Body of pancreas (tissue), 4 donors: ENCODE measurements around the gene ABCB9.

Source experiments
- CTCF ChIP-seq, 7 experiments: fragments of 450-650 bp in 4 of 7; fragments of 200-600 bp in 3 of 7; sonication (generic) in 3 of 7; IDR thresholded peaks; one replicate each; pipeline ENCODE4 v1.5.1; 2016 to 2019; ENCODE audit warnings: antibody characterized with exemption in 7 of 7
- POLR2A ChIP-seq, 3 donors: fragments of 450-650 bp; IDR thresholded peaks; one replicate each; pipeline ENCODE4 v1.6.1; 2016; ENCODE audit warnings: antibody characterized with exemption in 3 of 3, mild to moderate bottlenecking in 2 of 3

DNA sequence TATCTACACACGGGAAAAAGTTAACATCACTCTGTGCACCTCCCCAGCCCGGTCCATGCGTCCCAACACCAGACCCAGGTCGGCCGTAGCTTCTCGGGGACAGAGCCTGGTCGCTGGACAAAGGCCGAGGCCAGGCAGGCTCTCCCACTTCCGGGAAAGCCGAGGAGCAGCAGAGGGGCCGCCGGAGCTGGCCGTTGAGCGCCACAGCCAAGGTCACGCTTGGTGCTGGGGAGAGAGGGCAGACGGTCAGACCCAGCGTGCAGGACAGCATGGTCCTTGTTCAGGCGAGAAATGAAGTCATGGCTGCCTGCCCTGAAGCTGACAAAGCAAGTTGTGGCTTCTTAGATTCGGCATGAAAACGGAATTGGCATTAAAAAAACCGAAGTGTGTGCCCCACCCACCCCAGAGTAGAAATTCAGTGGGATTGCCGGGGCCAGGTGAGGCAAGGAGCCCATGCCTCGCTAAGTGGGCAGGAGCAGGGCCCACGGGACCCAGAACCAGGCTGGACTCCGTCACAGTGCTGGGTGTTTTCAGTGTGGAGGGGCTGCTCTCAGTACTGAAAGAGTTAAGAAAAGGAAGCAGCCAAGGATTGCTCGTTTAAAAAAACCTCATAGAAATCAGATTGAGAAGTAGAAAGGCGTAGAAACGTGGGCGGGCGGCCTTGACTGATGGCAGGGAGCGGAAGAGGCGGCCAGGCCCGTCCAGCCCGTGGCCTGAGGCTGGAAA, 18.5 kb upstream of the ABCB9 start:
- TF ChIP-seq CTCF (IDR thresholded peaks at IDR 0.05) (no peak), POLR2A (IDR thresholded peaks at IDR 0.05) (no peak)
